Activated CD8-positive, alpha-beta memory T cell treated with anti-CD3 and anti-CD28 coated beads for 48 hours (primary cell): Measurements from ENCODE around the gene MAP3K12.
"Not testable (repeated sequence)": the region's sequence is repeated elsewhere in the genome, so short reads cannot be mapped to it uniquely, and the experiment has no call there.

Experiments
- DNase-seq, 3 experiments: peaks; one replicate each; pipeline ENCODE4 v3.0.0-alpha.2; 2020; ENCODE audit warnings: low read depth in 2 of 3, low spot score in 2 of 3

Gene MAP3K12, protein sequence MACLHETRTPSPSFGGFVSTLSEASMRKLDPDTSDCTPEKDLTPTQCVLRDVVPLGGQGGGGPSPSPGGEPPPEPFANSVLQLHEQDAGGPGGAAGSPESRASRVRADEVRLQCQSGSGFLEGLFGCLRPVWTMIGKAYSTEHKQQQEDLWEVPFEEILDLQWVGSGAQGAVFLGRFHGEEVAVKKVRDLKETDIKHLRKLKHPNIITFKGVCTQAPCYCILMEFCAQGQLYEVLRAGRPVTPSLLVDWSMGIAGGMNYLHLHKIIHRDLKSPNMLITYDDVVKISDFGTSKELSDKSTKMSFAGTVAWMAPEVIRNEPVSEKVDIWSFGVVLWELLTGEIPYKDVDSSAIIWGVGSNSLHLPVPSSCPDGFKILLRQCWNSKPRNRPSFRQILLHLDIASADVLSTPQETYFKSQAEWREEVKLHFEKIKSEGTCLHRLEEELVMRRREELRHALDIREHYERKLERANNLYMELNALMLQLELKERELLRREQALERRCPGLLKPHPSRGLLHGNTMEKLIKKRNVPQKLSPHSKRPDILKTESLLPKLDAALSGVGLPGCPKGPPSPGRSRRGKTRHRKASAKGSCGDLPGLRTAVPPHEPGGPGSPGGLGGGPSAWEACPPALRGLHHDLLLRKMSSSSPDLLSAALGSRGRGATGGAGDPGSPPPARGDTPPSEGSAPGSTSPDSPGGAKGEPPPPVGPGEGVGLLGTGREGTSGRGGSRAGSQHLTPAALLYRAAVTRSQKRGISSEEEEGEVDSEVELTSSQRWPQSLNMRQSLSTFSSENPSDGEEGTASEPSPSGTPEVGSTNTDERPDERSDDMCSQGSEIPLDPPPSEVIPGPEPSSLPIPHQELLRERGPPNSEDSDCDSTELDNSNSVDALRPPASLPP

DNA sequence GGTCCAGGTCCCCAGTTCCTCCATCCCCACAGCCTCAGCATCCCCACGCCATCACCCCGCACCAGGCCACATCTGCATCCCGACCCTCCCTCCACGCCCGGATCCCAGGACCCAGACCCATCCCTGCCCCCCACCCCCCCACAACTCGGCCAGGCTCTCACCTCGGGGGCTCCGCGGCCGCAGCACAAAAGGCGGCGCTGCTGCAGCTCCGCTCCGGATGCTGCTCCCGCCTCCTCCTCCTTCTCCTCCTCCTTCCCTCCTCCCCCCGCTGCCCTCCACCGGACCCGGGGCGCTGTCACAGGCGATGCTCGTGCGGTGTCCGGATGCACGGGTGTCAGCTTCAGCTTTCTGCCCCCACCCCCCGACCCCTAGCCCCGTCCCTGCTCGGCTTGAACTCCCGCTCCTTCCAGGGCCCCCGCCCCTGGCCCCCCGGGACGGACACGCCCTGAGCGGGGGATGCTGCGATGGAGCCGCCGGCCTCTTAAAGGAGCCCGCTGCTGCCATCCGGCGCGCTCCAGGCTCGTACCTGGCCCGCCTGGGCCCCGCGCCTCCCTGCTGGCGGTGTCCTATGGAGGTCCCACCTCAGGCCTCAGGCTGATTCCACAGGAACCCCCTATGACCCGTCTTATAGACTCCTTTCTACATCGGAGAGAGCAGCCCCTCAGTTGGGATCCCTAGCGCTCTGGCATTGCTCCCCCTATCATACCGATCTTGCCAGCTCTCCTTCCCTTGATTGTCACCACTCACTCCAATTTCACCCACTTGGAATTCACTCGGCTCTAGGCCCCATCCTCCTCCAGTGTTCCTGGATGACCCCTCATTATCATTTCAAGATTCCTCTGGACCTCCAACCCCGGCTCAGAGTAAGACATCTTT lies at the start of gene MAP3K12:
TSS of gene MAP3K12 (minus strand) at position 193 of the 876 bp plus-strand sequence. CDS start 12,067 bp downstream, outside the sequence.
- DNase-seq: peak in 1 of 3 experiments; percentile 50

DNA sequence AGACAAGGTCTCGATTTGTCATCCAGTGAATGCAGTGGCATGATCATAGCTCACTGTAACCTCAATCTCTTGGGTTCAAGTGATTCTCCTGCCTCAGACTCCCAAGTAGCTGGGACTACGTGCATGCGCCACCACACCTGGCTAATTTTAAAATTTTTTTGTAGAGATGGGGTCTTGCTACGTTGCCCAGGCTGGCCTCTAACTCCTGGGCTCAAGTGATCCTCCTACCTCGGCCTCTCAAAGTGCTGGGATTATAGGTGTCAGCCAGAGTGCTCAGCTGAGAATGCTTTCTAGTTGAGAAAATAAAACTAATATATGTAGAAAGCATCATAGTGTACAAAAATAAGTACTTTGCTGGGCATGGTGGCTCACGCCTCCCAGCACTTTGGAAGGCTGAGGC lies 49.1 kb upstream of the MAP3K12 start:
- DNase-seq: not testable (repeated sequence)

DNA sequence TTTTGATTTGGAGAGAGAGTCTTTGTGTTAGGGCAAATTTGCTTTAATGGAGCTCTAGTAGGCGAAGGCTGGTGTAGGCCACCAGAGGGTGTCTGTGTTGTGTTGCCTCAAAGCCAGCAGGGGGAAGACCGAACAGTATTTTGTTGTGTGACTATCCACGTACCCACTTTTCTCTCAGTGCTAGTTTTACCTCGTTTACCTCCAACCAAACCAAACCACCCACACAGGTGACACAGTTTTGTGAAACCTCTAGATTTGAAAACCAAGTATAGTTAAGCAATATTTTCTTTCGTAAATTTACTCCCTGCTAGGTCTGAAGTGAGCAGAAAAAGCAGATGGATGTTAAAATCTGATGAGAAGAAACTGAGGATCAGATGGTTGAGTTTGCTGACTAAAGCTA lies 44.3 kb upstream of the MAP3K12 start:
- peak in 1 of 3 experiments; percentile 4 for DNase-seq

DNA sequence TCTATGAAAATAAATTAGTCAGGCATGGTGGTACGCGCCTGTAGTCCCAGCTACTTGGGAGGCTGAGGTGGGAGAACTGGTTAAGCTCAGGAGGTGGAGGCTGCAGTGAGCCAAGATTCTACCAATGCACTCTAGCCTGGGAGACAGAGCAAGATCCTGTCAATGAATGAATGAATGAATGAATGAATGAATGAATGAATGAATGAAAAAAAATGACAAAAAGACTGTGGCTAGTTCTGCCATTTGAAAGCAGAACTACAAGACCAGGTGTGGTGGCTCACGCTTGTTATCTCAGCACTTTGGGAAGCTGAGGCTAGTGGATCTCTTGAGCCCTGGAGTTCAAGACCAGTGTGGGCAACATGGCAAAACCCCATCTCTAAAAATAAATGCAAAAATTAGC lies 40.3 kb upstream of the MAP3K12 start:
- DNase-seq: no peak

DNA sequence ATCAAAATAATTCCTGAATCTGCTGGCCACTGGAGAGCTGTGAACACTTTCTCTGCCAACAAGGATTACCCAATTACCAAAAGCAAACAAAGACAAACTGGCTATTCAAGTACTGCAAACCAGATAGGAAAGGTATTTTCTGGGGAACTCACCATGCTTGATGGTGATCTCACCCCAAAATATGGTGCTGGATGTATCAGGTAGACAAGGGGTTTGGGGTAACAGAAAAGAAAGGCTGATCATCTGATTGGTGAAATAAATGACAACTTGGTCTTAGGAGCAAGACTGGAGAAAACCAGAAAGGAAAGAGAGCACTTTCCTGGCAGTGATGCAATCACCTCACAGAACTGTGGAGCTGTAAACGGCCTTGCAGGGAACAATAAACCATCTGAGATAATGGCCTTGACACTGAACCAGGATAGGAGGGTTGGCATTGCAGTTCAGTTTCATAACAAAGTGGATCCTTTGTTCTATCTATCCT lies 39.0 kb upstream of the MAP3K12 start:
- DNase-seq: no peak

DNA sequence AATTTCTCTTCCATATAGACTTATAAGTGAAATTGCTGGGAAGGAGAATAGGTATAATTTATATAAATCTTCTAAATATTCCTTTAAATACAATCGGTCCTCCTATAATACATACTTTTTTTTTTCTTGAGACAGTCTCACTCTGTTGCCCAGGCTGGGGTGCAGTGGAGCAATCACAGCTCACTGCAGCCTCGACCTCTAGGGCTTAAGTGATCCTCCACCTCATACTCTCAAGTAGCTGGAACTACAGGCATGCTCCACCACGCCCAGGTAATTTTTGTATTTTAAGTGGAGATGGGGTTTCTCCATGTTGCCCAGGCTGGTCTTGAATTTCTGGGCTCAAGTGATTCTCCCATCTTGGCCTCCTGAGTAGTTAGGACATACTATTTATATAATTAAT lies 37.7 kb upstream of the MAP3K12 start:
- DNase-seq: no peak

DNA sequence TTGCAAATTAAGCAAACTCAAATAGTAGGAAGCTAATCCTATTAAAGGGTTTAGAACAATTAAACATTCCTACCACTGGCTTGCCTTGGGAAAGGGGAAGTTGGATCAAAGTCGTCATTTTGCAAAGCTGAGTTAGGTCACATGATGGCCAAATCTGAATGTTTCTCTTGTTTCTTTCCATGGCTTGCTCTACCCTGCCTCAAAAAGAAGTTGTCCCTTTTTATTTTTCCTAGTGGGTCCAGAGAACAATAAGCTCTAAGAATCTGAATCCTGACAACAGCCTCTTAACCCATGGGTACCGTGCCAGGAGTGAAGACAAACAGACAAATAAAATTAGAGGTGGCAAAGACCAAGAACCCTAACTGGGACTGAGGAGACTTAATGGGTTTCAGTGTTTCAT lies 34.2 kb upstream of the MAP3K12 start:
- DNase-seq: no peak

DNA sequence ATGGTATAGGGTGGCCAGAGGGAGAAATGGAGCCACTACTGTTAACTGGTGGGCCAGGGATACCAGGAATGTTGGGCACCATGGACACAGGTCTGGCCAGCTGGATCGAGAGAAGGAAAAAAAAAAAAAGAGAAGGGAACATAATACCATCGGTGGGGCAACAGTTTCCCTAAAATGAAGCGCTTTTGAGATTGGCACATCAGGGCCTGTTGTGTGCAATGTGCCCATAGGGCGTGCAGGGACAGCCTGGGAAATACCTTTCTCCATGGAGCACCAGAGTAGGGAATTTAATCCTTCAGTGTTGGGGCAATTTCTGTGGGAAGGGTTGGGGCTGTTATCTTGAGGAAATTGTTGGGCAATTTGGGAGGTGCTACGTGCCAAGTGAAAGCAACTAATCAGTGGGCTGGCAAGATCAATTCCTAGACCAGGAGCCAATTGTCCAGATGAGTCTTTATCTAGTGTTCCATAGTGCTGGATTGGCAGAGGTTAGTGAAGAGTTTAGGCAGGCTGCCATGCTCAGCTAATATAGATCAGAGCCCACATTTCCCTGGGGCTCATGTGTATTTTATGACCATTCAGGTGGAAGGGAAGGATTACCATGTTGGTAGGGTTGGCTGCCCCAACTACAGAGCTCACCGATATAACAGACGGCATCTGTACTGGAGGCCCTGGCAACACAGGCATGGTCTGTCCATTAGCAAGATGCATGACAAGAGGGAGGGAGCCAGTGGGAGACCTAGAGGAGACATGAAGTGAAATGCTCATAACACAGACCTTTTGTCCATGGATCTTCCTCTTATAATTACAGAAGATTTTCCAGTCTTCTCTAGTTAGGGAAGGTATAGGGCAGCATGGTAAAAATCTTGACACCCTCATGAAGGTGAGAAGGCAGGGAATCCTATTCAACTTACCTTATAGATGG lies 33.5 kb upstream of the MAP3K12 start:
- no peak for DNase-seq

DNA sequence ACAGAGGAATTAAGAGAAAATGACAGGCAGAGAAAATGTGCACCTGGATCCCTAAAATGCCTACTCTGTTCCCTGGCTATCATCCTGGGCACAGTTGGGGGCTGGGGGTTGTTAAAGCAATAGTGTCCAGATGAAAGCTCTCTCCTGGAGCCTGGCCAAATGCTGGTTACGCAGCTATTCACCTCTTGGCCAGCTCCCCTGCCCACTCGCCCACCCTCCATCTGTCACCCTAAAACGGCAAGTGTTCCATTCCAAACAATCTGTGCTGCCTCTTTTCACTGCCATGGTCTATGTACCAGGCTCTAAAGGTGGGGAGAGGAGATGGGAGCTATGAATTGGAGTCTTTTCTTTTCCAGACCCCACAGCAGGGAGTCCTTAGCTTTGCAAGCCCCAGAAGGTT lies 32.8 kb upstream of the MAP3K12 start:
- DNase-seq: no peak

DNA sequence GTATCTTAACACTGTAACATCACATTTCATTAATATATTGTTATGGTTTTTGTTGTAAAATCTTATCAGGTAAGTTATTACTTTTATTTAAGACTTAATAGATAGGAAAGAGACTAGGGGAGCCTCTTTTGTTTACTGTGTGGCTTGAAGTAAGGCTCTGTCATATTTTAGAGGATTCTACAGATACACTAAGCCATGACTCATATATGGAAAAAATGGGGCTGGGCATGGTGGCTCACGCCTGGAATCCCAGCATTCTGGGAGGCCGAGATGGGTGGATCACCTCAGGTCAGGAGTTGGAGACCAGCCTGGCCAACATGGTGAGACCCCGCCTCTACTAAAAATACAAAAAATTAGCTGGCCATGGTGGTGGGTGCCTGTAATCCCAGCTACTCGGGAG lies 31.7 kb upstream of the MAP3K12 start:
- no peak for DNase-seq

DNA sequence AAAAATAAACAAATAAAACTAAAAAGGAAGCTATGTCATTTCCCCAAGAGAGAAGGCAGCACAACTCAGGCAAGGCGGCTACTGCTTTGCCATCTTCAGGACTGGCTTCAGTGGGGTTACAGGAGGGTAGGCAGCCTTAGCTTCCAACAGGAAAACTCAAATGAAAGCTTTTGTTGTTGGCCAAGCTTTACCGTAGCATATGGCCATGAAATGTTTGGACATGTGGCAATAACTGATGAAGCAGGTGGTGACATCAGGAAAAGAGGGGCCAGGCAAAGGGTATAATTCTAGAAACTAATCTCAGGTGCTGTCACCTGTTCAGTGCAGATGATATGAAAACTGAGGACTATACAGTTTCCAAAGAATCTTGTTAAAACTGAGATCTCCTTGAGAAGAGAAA lies 30.8 kb upstream of the MAP3K12 start:
- DNase-seq: no peak

DNA sequence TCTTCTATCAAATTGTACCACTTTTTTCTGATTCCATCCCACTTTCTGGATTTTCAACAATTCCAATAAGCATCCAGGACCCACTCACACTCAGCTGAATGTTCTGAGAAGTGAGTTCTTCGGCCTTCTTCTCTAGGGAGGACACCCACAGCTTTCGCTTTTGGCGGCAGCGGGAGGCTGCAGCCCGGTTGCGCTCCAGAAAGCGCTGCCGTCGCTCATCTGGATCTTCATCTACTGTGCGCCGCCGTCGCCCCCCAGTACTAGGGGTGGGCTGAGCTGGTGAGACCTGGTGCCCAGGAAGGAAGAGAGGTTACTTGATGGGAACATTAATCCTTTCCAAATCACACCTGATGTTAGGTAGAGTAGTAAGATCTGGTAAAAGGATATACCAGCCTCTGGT lies 25.2 kb upstream of the MAP3K12 start:
- no peak for DNase-seq

DNA sequence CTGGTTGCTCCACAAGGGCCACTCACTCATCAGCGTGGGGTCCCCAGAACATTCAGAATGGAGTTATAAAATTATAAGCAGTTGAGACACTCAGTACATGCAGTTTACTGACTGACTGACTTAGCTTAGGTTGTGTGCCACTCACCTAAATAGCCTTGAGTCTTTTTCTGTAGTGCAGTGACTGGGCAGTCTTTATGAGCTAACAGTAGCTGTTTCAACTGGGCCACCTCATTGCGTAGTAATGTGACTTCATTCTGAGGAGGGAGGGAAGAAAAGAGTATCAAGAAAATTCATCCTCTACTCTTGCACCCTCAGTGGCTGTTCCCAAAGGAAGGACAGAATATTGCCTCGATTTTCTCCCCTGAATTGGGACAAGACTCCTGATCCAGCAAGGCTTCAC lies 23.9 kb upstream of the MAP3K12 start:
- DNase-seq: no peak

DNA sequence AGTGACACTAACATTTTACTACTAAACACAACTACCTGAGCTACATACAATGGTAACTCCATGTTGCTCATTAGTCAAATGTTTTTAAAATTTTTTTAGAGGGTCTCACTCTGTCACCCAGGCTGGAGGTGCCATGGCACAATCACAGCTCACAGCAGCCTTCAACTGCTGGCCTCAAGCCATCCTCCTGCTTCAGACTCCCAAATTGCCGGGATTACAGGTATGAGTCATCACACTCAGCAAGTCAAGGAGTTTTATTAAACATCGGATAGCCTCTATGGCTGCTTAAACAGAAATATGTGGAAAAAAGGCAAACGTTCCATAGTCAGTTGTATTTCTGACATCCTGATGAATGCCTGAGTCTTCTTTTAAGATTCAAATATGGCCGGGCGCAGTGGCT lies 19.1 kb upstream of the MAP3K12 start:
- DNase-seq: no peak

DNA sequence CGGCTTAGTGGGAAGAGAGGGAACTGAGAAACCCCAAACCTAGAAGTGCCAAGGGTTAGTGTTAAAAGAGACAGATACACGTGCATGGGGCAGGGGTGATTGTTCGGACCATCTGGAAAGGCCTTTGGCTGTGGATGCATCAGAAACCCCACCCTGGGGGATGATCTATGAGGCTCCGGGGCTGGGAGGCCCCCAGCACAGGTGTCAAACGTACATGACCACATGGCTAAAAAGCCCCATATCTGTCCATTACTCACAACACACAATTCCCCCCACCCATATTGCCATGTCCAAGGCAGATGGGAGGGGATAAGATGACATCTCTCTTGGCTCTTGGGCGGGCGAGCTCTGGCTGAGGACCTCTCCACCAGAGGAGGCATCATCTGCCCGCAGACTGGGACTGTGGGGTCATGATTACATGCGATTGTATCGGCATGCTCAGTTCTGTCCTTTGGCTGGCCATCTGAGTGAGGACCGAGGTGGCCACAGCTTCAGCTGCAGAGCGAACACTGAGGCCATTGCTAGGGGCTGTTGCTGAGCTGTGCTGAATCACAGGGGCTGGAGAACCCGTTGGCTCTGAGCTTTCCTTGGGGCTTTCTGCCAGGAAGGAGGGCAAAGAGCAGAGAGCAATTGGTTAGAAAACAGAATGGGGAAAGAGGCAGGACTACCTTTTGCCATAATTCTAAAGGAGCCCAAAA lies 17.6 kb upstream of the MAP3K12 start:
- DNase-seq: no peak

DNA sequence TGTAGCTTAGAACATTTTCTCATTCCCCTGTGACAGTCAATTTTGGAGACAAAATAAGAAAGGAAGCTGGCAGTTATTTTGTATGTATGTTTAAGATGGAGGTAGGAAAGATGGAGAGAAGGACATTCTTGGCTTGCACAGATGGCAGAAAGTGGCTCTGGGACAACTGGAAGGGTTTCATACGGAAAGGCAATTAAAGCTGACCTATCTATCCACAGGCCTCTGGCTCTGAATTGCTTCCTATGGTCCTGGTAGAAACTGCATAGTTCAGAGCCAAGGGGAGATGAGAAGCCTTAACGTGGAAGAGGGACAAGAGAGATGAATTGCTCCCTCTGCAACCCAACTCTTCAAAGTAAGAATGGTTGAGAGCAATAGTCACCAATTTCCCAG lies 16.0 kb upstream of the MAP3K12 start:
- DNase-seq: no peak

DNA sequence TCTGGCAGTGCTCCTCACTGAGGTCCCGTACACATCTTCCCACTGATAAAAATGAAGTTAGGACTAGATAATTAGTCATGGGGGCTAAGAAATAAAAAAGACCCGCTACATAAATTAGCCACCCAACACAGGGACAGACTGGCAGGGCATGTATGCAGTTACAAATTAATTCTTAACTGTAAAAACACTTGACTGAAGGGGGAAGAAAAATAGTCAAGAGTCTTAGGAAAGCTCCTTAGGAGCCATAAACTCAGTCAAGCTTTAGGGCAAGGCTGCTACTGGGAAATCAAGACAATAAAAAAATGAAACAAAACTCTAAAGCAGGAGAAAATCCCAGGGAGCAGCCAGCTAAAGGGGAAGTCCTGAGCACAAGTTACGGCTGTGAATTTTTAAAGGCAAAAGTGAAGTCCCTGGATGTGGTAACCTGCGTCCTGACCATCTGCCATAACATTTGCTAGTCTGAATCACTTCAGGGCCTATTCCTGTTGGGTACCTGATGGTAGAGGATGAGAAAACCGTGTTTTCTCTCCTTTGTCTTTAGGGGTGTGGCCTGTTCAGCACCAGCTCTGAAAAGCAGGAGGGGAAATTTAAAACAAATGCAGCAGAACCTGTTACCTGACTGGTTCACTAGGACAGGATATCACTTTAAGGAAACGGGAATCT lies 15.5 kb upstream of the MAP3K12 start:
- no peak for DNase-seq

DNA sequence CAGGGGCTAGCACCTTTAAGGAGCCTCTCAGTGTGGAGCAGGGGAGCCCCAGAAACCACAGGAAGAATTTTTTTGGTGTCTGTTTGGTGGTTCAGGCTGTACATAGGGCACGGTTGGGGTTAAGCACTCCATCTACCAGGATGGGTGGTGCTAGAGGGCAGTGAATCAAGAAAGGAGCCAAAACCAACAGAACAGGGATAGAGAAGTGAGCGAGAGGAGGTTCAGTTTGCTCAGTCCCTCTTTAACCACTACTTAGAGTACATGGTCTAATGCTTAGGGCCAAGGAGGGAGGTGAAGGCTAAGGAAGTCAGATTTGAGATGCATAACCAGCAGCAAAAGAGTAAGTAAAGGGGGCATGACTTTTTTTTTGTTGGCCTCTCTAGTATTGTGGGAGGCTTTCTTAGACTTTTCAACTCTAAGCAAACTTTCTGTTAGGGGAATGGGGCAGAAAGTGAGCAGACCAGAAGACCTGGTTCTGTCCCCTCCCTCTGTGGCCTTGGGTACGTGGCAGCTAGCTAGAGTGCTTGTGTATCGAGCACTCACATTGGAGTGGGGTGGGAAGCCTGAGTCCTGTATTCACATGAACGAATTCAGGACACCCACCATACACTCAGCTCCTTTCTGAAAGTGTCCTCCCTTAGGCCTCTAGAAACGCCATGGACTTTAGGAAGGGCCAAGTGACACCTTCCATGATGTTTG lies 14.6 kb upstream of the MAP3K12 start:
- no peak for DNase-seq
